BLaER1 (cell line): ENCODE measurements around the gene MICALL1.
A peak's percentile ranks its signal among the peaks of the same experiment; 100 is the strongest.
"Not testable (repeated sequence)": the region's sequence is repeated elsewhere in the genome, so short reads cannot be mapped to it uniquely, and the experiment has no call there.

Experiments used
- H3K27ac ChIP-seq: shearing (Covaris generic); formaldehyde crosslinking; 2 replicates; pipeline ENCODE4 v1.8.1; 2022
- H3K27me3 ChIP-seq: shearing (Covaris generic); formaldehyde crosslinking; 2 replicates; pipeline ENCODE4 v1.8.1; 2022
- H3K36me3 ChIP-seq: shearing (Covaris generic); formaldehyde crosslinking; 2 replicates; pipeline ENCODE4 v1.8.1; 2022
- H3K4me1 ChIP-seq: shearing (Covaris generic); formaldehyde crosslinking; 2 replicates; pipeline ENCODE4 v1.8.1; 2022
- H3K4me2 ChIP-seq: shearing (Covaris generic); formaldehyde crosslinking; 2 replicates; pipeline ENCODE4 v1.8.1; 2022
- H3K4me3 ChIP-seq: shearing (Covaris generic); formaldehyde crosslinking; 2 replicates; pipeline ENCODE4 v1.8.1; 2022
- H3K9ac ChIP-seq: shearing (Covaris generic); formaldehyde crosslinking; 2 replicates; pipeline ENCODE4 v1.8.1; 2022
- H3K9me3 ChIP-seq: shearing (Covaris generic); formaldehyde crosslinking; 2 replicates; pipeline ENCODE4 v1.8.1; 2022
- H4K20me1 ChIP-seq: shearing (Covaris generic); formaldehyde crosslinking; 2 replicates; pipeline ENCODE4 v1.8.1; 2022
- Cebpa-rat ChIP-seq: shearing (Covaris generic); IDR thresholded peaks from 2 replicates; pipeline ENCODE4 v1.8.1; 2022

Gene MICALL1

GRCh38 chr22:37933711-37934376 is 27.7 kb downstream of the MICALL1 start:
- H3K27ac ChIP-seq = peak overlapping the region; percentile 84; the same call in 1 of the 2 replicates

GRCh38 chr22:37940698-37941376 is 34.7 kb downstream of the MICALL1 start:
- Histone ChIP-seq H3K9me3 (no peaks in the 10 kb centered on the region), H3K4me3 (peak overlapping the region; percentile 35), H3K27ac (peak overlapping the region; percentile 81), H3K9ac (peak overlapping the region; percentile 56), H3K27me3 (no peaks in the 10 kb centered on the region), H3K36me3 (peaks cover 70% of the 10 kb centered on the region), H4K20me1 (peaks cover 4% of the 10 kb centered on the region; the same call in 1 of the 2 replicates), H3K4me1 (peaks cover 59% of the 10 kb centered on the region), H3K4me2 (peak overlapping the region; percentile 84)
- 0 out of 2 replicates have a peak, but pooled peaks have one; percentile 37 for TF ChIP-seq Cebpa-rat

More at GRCh38 chr22:37933711-37934376, 27.7 kb downstream of the MICALL1 start:
- H4K20me1 ChIP-seq = peaks cover 53% of the 10 kb centered on the region
- H3K9ac ChIP-seq = peak overlapping the region; percentile 68; the same call in 1 of the 2 replicates
- TF ChIP-seq Cebpa-rat = no peak
- peaks cover 55% of the 10 kb centered on the region for H3K36me3 ChIP-seq
- H3K4me3 ChIP-seq = no peak overlapping the region
- H3K9me3 ChIP-seq = no peaks in the 10 kb centered on the region
- H3K4me1 ChIP-seq = peaks cover 94% of the 10 kb centered on the region
- no peaks in the 10 kb centered on the region for H3K27me3 ChIP-seq
- H3K4me2 ChIP-seq = peak overlapping the region; percentile 99

GRCh38 chr22:37942133-37942532 is 36.0 kb downstream of the MICALL1 start:
- Histone ChIP-seq H4K20me1 (no peaks in the 10 kb centered on the region), H3K4me3 (no peak overlapping the region), H3K27ac (peak overlapping the region; percentile 81), H3K9ac (peak overlapping the region; percentile 56; the same call in 1 of the 2 replicates), H3K4me2 (peak overlapping the region; percentile 84), H3K27me3 (no peaks in the 10 kb centered on the region), H3K4me1 (peaks cover 46% of the 10 kb centered on the region), H3K36me3 (peaks cover 59% of the 10 kb centered on the region), H3K9me3 (no peaks in the 10 kb centered on the region)
- TF ChIP-seq Cebpa-rat = no peak

- Histone ChIP-seq H3K9me3 (no peaks in the 10 kb centered on the region), H3K27ac (no peak overlapping the region), H4K20me1 (no peaks in the 10 kb centered on the region), H3K4me3 (no peak overlapping the region), H3K36me3 (peaks cover 48% of the 10 kb centered on the region), H3K9ac (no peak overlapping the region), H3K27me3 (no peaks in the 10 kb centered on the region), H3K4me2 (no peak overlapping the region), H3K4me1 (peaks cover 35% of the 10 kb centered on the region)
- no peak for TF ChIP-seq Cebpa-rat
These were observed 37.2 kb downstream of the MICALL1 start for GRCh38 chr22:37943136-37943824.

GRCh38 chr22:37943825-37944198 is 37.7 kb downstream of the MICALL1 start:
- Histone ChIP-seq H3K9me3 (no peaks in the 10 kb centered on the region), H3K4me3 (no peak overlapping the region), H4K20me1 (no peaks in the 10 kb centered on the region), H3K27me3 (no peaks in the 10 kb centered on the region), H3K4me2 (no peak overlapping the region), H3K4me1 (peaks cover 33% of the 10 kb centered on the region), H3K27ac (no peak overlapping the region), H3K36me3 (peaks cover 45% of the 10 kb centered on the region), H3K9ac (no peak overlapping the region)
- no peak for TF ChIP-seq Cebpa-rat

GRCh38 chr22:37944423-37944822 is 38.3 kb downstream of the MICALL1 start:
- not testable (repeated sequence) for H3K4me3 ChIP-seq, H3K4me2 ChIP-seq, H3K27ac ChIP-seq, H3K27me3 ChIP-seq, H3K9ac ChIP-seq, H3K9me3 ChIP-seq, H4K20me1 ChIP-seq
- peaks cover 38% of the 10 kb centered on the region for H3K36me3 ChIP-seq
- H3K4me1 ChIP-seq = peaks cover 29% of the 10 kb centered on the region

GRCh38 chr22:37947142-37947795 is 41.2 kb downstream of the MICALL1 start:
- not testable (repeated sequence) for H3K4me1 ChIP-seq, H3K27ac ChIP-seq, H3K9me3 ChIP-seq, H3K9ac ChIP-seq, H4K20me1 ChIP-seq, H3K4me2 ChIP-seq, H3K4me3 ChIP-seq
- H3K27me3 ChIP-seq = peaks cover 13% of the 10 kb centered on the region
- peaks cover 22% of the 10 kb centered on the region for H3K36me3 ChIP-seq

- Histone ChIP-seq H3K36me3 (peaks cover 8% of the 10 kb centered on the region), H3K4me2 (no peak overlapping the region), H4K20me1 (peaks cover 9% of the 10 kb centered on the region; the same call in 1 of the 2 replicates), H3K4me3 (no peak overlapping the region), H3K27me3 (peaks cover 24% of the 10 kb centered on the region), H3K4me1 (peaks cover 30% of the 10 kb centered on the region), H3K9ac (no peak overlapping the region), H3K9me3 (no peaks in the 10 kb centered on the region), H3K27ac (no peak overlapping the region)
- TF ChIP-seq Cebpa-rat = no peak
These were observed 45.2 kb downstream of the MICALL1 start for GRCh38 chr22:37951305-37951704.

GRCh38 chr22:37952629-37953028 is 46.5 kb downstream of the MICALL1 start:
- peak overlapping the region; percentile 90 for H3K4me3 ChIP-seq
- H3K36me3 ChIP-seq = peaks cover 21% of the 10 kb centered on the region
- H3K9ac ChIP-seq, H3K9me3 ChIP-seq, H3K27ac ChIP-seq: not testable (repeated sequence)
- H4K20me1 ChIP-seq = peaks cover 19% of the 10 kb centered on the region
- peaks cover 24% of the 10 kb centered on the region for H3K27me3 ChIP-seq
- peak overlapping the region; percentile 96 for H3K4me2 ChIP-seq
- H3K4me1 ChIP-seq = peaks cover 30% of the 10 kb centered on the region

- Histone ChIP-seq H3K4me2 (peak overlapping the region; percentile 96), H3K27ac (no peak overlapping the region), H3K27me3 (peaks cover 24% of the 10 kb centered on the region), H3K9ac (peak overlapping the region; percentile 90), H3K4me3 (peak overlapping the region; percentile 90), H3K4me1 (peaks cover 30% of the 10 kb centered on the region), H3K36me3 (peaks cover 26% of the 10 kb centered on the region), H3K9me3 (no peaks in the 10 kb centered on the region), H4K20me1 (peaks cover 22% of the 10 kb centered on the region)
- TF ChIP-seq Cebpa-rat = no peak
These were observed 47.0 kb downstream of the MICALL1 start for GRCh38 chr22:37953062-37953436.
